Heart left ventricle (tissue), 16 donors: ENCODE results near the gene S100A1. TPM values are rescaled to one million over a fixed set of nuclear protein-coding genes. Genes with fewer than 3 reads are reported as not detected.

ENCODE experiments used
- ATAC-seq, 4 donors: fragments of 200-7000 bp; cut with Tn5 transposase; one replicate each; pipeline ENCODE4 v1.9.1; 2020 to 2022; ENCODE audit warnings: moderate library complexity in 4 of 4, mild to moderate bottlenecking in 3 of 4, moderate number of reproducible peaks in 1 of 4
- DNase-seq, 5 donors: peaks; one replicate each; pipeline ENCODE4 v3.0.0-alpha.2; 2020
- H3K27ac ChIP-seq, 12 donors: fragments of 200-600 bp; sonication (generic) in 4 of 12; one replicate each; pipeline versions ENCODE4 v1.5.0 to v1.8.0; 2016 to 2022; ENCODE audit warnings: mild to moderate bottlenecking in 2 of 12
- H3K27me3 ChIP-seq, 9 donors: fragments of 200-600 bp; sonication (generic) in 2 of 9; one replicate each; pipeline versions ENCODE4 v1.5.1 to v1.8.0; 2016 to 2022; ENCODE audit warnings: mild to moderate bottlenecking in 3 of 9
- H3K36me3 ChIP-seq, 9 donors: fragments of 200-600 bp; sonication (generic) in 2 of 9; one replicate each; pipeline versions ENCODE4 v1.5.0 to v1.8.0; 2018 to 2022; ENCODE audit warnings: mild to moderate bottlenecking in 2 of 9
- H3K4me1 ChIP-seq, 12 donors: fragments of 200-600 bp; sonication (generic) in 4 of 12; one replicate each; pipeline versions ENCODE4 v1.5.0 to v1.8.0; 2016 to 2022; ENCODE audit warnings: mild to moderate bottlenecking in 3 of 12
- H3K4me3 ChIP-seq, 12 donors: fragments of 200-600 bp; sonication (generic) in 4 of 12; one replicate each; pipeline versions ENCODE4 v1.5.0 to v1.8.0; 2017 to 2022; ENCODE audit warnings: mild to moderate bottlenecking in 9 of 12, moderate library complexity in 4 of 12
- H3K9me3 ChIP-seq, 12 donors: fragments of 200-600 bp; sonication (generic) in 4 of 12; one replicate each; pipeline versions ENCODE4 v1.5.0 to v1.8.0; 2016 to 2022; ENCODE audit warnings: mild to moderate bottlenecking in 1 of 12
- CTCF ChIP-seq, 12 donors: fragments of 200-600 bp; sonication (generic) in 4 of 12; IDR thresholded peaks; one replicate each; pipeline versions ENCODE4 v1.5.0 to v1.8.0; 2018 to 2022; ENCODE audit warnings: antibody characterized with exemption in 12 of 12, mild to moderate bottlenecking in 5 of 12
- POLR2A ChIP-seq, 2 donors: fragments of 450-650 bp; IDR thresholded peaks; one replicate each; pipeline ENCODE4 v1.6.1; 2017; ENCODE audit warnings: antibody characterized with exemption in 2 of 2, mild to moderate bottlenecking in 2 of 2, moderate library complexity in 2 of 2
- WGBS, 4 donors: extraction: QIAGEN DNeasy Blood & Tissue Kit in 2 of 4; methylation state at CpG; one replicate each; pipeline versions ENCODE4 v1.1.5 to v1.1.7; 2013 to 2018; 5-methylcytosine and 5-hydroxymethylcytosine counted together
- intact Hi-C, 10 donors: fragments of 100-400 bp; cut with DNase I; formaldehyde crosslinking; loops; one replicate each; pipeline versions ENCODE4 v1.11.1 to v1.14.2; 2022
- polyA plus RNA-seq, 2 donors: library from polyadenylated mRNA; stranded (reverse); fragments of 200-250 nt; gene quantifications; one replicate each; pipeline ENCODE4 v1.2.3, GENCODE V29; 2013
- total RNA-seq, 9 donors: library from RNA; depleted of rRNA in 2 of 9; stranded (reverse); fragments of >200 nt in 2 of 9; fragmentation: NEBNext Ultra II Directional in 3 of 9; extraction: Animal tissue kit (Norgen Biotek cat#: 25700) in 3 of 9; gene quantifications; one replicate each; pipeline versions ENCODE4 v1.1.0 to v1.2.4, GENCODE V29; 2016 to 2023
- donor health status: ischemic (EF 13 %, LVEDD 7.1; RV severe dilation, severe dysfunction).
- donor health status: healthy with polysubstance abuse.
- donor health status: DM: no; HTN: yes; CAD: no.
- donor health status: DM: no; HTN: no; CAD: no.
- donor health status: ischemic (EF 25% LVEDD 6.9; RV normal size, moderate dysfunction).
- donor health status: ischemic (EF 25% LVEDD 5.7; RV mildly dilated, moderate dysfunction).
- donor health status: healthy.
- donor health status: DM: yes; HTN: yes; CAD: no.
- donor health status: ischemic (EF 35%, LVEDD 5.7; RV mildly dilated, moderate dysfunction).
- donor health status: nonischemic (EF 11% LVEDD 7.7; RV severe dilation, severe dysfunction).
- donor health status: DM: yes; HTN: yes; CAD: no.
- donor health status: PGD.
- donor health status: ischemic (EF 29% LVEDD 5.4; RV normal size, mild dysfunction).
- donor health status: nonischemic (EF 23%, LVEDD 6.1; RV moderate dilation, normal function).

The S100A1 gene
- total and polyA plus RNA-seq, 11 donors, result 752 to 3,565 (median 2,114) TPM

GRCh38 chr1:153613406-153613805, 14.8 kb upstream of the S100A1 start:
- intact Hi-C loops, result loop anchor here in 3 of 10 donors (2.0 to 5.0 kb wide), 4 partner anchors 17 to 81 kb away; no protein-coding TSS in a partner anchor
- no peak for DNase-seq

GRCh38 chr1:153614189-153614900, 13.9 kb upstream of the S100A1 start:
- TF ChIP-seq POLR2A (IDR thresholded peaks at IDR 0.05) (no peak), CTCF (IDR thresholded peaks at IDR 0.05) (no peak)
- intact Hi-C loops, result loop anchor here in 3 of 10 donors (5.0 kb wide), 2 partner anchors 42 to 82 kb away; no protein-coding TSS in a partner anchor
- DNase-seq (no peak), ATAC-seq (no peak)
- no peaks in the 10 kb centered on the region for H3K9me3 ChIP-seq
- 76 to 87% (median 85%) methylated on average over 2 of the region's 2 CpGs for WGBS, 4 donors
- H3K4me1 ChIP-seq, result peaks cover 5 to 60% (median 38%) of the 10 kb centered on the region in 12 donors
- peak overlapping the region in 1 of 12 donors; percentile 7 for H3K27ac ChIP-seq
- peaks cover 0 to 17% (median 9%) of the 10 kb centered on the region in 9 donors for H3K36me3 ChIP-seq
- no peak overlapping the region for H3K4me3 ChIP-seq
- no peaks in the 10 kb centered on the region for H3K27me3 ChIP-seq

More at GRCh38 chr1:153613406-153613805, 14.8 kb upstream of the S100A1 start:
- Histone ChIP-seq H3K27ac (peak overlapping the region in 11 of 12 donors; percentile 34 to 97 (median 85)), H3K36me3 (peaks cover 0 to 8% (median 2%) of the 10 kb centered on the region in 9 donors), H3K27me3 (no peaks in the 10 kb centered on the region), H3K4me3 (peak overlapping the region in 8 of 12 donors; percentile 54 to 88 (median 68)), H3K9me3 (no peaks in the 10 kb centered on the region), H3K4me1 (peaks cover 6 to 70% (median 41%) of the 10 kb centered on the region in 12 donors)
- no peak for TF ChIP-seq POLR2A (IDR thresholded peaks at IDR 0.05)
- no peak for TF ChIP-seq CTCF (IDR thresholded peaks at IDR 0.05)
- WGBS, 4 donors, result 83 to 93% (median 88%) methylated on average over 5 of the region's 5 CpGs
- ATAC-seq, result no peak

- no peak for TF ChIP-seq CTCF (IDR thresholded peaks at IDR 0.05)
- no peak for TF ChIP-seq POLR2A (IDR thresholded peaks at IDR 0.05)
- H3K27me3 ChIP-seq, result no peaks in the 10 kb centered on the region
- intact Hi-C loops, result loop anchor here in 7 of 10 donors (5.0 kb wide), 3 partner anchors 43 to 103 kb away; no protein-coding TSS in a partner anchor
- H3K4me1 ChIP-seq, result peaks cover 0 to 55% (median 32%) of the 10 kb centered on the region in 12 donors
- H3K36me3 ChIP-seq, result peaks cover 0 to 23% (median 15%) of the 10 kb centered on the region in 9 donors
- DNase-seq (no peak), ATAC-seq (no peak)
- no peak overlapping the region for H3K4me3 ChIP-seq
- 93 to 95% (median 95%) methylated on average over 4 to 7 of the region's 7 CpGs for WGBS, 4 donors
- no peaks in the 10 kb centered on the region for H3K9me3 ChIP-seq
- H3K27ac ChIP-seq, result no peak overlapping the region
Measured at GRCh38 chr1:153614906-153615305, 13.3 kb upstream of the S100A1 start.

- 86 to 100% (median 97%) methylated on average over 1 to 2 of the region's 2 CpGs for WGBS, 4 donors
Measured at GRCh38 chr1:153615406-153615805, 12.8 kb upstream of the S100A1 start.

More at GRCh38 chr1:153615406-153615805, 12.8 kb upstream of the S100A1 start:
- Histone ChIP-seq H3K27me3 (no peaks in the 10 kb centered on the region), H3K4me1 (peaks cover 0 to 50% (median 28%) of the 10 kb centered on the region in 12 donors), H3K36me3 (peaks cover 0 to 28% (median 20%) of the 10 kb centered on the region in 9 donors), H3K4me3 (no peak overlapping the region), H3K9me3 (no peaks in the 10 kb centered on the region), H3K27ac (no peak overlapping the region)
- TF ChIP-seq POLR2A (IDR thresholded peaks at IDR 0.05) (no peak), CTCF (IDR thresholded peaks at IDR 0.05) (no peak)
- no peak for ATAC-seq
- intact Hi-C loops, result loop anchor here in 4 of 10 donors (5.0 kb wide), 3 partner anchors 43 to 103 kb away; no protein-coding TSS in a partner anchor
- DNase-seq, result no peak
